Liver (tissue), 3 donors: ENCODE results near the gene METTL14.

ENCODE experiments used
- CTCF ChIP-seq: fragments of 150-350 bp; IDR thresholded peaks from 2 replicates; pipeline ENCODE4 v1.5.1; 2017; ENCODE audit warnings: improper control_type of control experiment, low read depth, low read length; ENCODE audit not compliant: missing input control
- JUND ChIP-seq, 2 donors: IDR thresholded peaks; 2 replicates each; pipeline ENCODE4 v1.6.1; 2016; ENCODE audit warnings: antibody characterized with exemption in 2 of 2
- NR2F2 ChIP-seq: IDR thresholded peaks from 2 replicates; pipeline ENCODE4 v1.6.1; 2016; ENCODE audit warnings: antibody characterized with exemption
- SP1 ChIP-seq: IDR thresholded peaks from 2 replicates; pipeline ENCODE4 v1.6.1; 2018; ENCODE audit warnings: antibody characterized with exemption, mild to moderate bottlenecking
- TF ChIP-seq, protein P1 (sequence below): IDR thresholded peaks from 2 replicates; pipeline ENCODE4 v1.6.1; 2016; ENCODE audit warnings: antibody characterized with exemption, mild to moderate bottlenecking
- donor health status: healthy.
- donor health status: healthy.

DNA sequence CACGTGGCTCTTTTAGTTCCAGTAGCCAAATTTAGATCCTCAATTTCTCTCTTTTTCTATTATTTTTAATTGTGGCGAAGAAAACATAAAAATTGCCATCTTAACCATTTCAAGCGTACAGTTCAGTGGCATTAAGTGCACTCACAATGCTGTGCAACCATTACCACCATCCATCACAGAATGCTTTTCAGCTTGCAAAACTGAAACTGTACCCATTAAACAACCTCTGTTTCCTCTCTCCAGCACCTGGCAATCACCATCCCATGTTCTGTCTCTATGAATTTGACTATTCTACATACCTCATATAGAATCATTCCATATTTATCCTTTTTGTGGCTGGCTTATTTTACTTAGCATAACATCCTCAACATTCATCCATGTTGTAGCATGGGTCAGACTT, 74.9 kb downstream of the METTL14 start:
- TF ChIP-seq CTCF: no peak
- TF ChIP-seq SP1: no peak
- TF ChIP-seq NR2F2: no peak
- no peak for TF ChIP-seq JUND (IDR thresholded peaks at IDR 0.05)
- TF ChIP-seq, protein P1, sequence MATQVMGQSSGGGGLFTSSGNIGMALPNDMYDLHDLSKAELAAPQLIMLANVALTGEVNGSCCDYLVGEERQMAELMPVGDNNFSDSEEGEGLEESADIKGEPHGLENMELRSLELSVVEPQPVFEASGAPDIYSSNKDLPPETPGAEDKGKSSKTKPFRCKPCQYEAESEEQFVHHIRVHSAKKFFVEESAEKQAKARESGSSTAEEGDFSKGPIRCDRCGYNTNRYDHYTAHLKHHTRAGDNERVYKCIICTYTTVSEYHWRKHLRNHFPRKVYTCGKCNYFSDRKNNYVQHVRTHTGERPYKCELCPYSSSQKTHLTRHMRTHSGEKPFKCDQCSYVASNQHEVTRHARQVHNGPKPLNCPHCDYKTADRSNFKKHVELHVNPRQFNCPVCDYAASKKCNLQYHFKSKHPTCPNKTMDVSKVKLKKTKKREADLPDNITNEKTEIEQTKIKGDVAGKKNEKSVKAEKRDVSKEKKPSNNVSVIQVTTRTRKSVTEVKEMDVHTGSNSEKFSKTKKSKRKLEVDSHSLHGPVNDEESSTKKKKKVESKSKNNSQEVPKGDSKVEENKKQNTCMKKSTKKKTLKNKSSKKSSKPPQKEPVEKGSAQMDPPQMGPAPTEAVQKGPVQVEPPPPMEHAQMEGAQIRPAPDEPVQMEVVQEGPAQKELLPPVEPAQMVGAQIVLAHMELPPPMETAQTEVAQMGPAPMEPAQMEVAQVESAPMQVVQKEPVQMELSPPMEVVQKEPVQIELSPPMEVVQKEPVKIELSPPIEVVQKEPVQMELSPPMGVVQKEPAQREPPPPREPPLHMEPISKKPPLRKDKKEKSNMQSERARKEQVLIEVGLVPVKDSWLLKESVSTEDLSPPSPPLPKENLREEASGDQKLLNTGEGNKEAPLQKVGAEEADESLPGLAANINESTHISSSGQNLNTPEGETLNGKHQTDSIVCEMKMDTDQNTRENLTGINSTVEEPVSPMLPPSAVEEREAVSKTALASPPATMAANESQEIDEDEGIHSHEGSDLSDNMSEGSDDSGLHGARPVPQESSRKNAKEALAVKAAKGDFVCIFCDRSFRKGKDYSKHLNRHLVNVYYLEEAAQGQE: no peak
